CD4-positive, alpha-beta T cell treated with Interleukin-15 for 4 hours (primary cell): ENCODE results near the gene CCR3.
"Not testable (repeated sequence)": the region's sequence is repeated elsewhere in the genome, so short reads cannot be mapped to it uniquely, and the experiment has no call there.

ENCODE experiments used
- DNase-seq: peaks from one replicate; pipeline ENCODE4 v3.0.0-alpha.2; 2020; ENCODE audit warnings: low spot score

CCR3 gene

GRCh38 chr3:46242120-46242519 is at the start of gene CCR3:
TSS of gene CCR3 (plus strand) at chr3:46242460. CDS start at chr3:46265159, 22,699 bp downstream.
- DNase-seq, result no peak

- no peak for DNase-seq
Measured at GRCh38 chr3:46192939-46193338, 49.3 kb upstream of the CCR3 start.

GRCh38 chr3:46193436-46193835 is 48.8 kb upstream of the CCR3 start:
- no peak for DNase-seq

GRCh38 chr3:46194868-46195553 is 47.2 kb upstream of the CCR3 start:
- no peak for DNase-seq

GRCh38 chr3:46196261-46196957 is 45.9 kb upstream of the CCR3 start:
- DNase-seq, result no peak

- DNase-seq, result no peak
Measured at GRCh38 chr3:46200211-46200610, 42.0 kb upstream of the CCR3 start.

GRCh38 chr3:46200790-46201189 is 41.5 kb upstream of the CCR3 start:
- DNase-seq, result no peak

- no peak for DNase-seq
Measured at GRCh38 chr3:46202535-46202934, 39.7 kb upstream of the CCR3 start.

- DNase-seq, result no peak
Measured at GRCh38 chr3:46203681-46204080, 38.6 kb upstream of the CCR3 start.

- DNase-seq, result no peak
Measured at GRCh38 chr3:46205286-46205960, 36.8 kb upstream of the CCR3 start.

- DNase-seq, result no peak
Measured at GRCh38 chr3:46206282-46207015, 35.8 kb upstream of the CCR3 start.

GRCh38 chr3:46207514-46207913 is 34.7 kb upstream of the CCR3 start:
- not testable (repeated sequence) for DNase-seq

- DNase-seq, result peak; percentile 48
Measured at GRCh38 chr3:46208167-46208704, 34.0 kb upstream of the CCR3 start, which contains the start of gene CCR1. TSS of gene CCR1 (minus strand) at chr3:46208313. CDS start at chr3:46204313, 4,000 bp downstream.

GRCh38 chr3:46209053-46209452 is 33.2 kb upstream of the CCR3 start:
- DNase-seq, result no peak

GRCh38 chr3:46209746-46210470 is 32.4 kb upstream of the CCR3 start:
- no peak for DNase-seq

- no peak for DNase-seq
Measured at GRCh38 chr3:46212101-46212500, 30.2 kb upstream of the CCR3 start.

GRCh38 chr3:46213201-46213600 is 29.1 kb upstream of the CCR3 start:
- peak; percentile 53 for DNase-seq

- DNase-seq, result no peak
Measured at GRCh38 chr3:46214751-46215352, 27.4 kb upstream of the CCR3 start.

- DNase-seq, result no peak
Measured at GRCh38 chr3:46215810-46216414, 26.3 kb upstream of the CCR3 start.

GRCh38 chr3:46218196-46218709 is 24.0 kb upstream of the CCR3 start:
- DNase-seq, result no peak
